ENCODE results near the gene SPAM1.
"Not testable (repeated sequence)": the region's sequence is repeated elsewhere in the genome, so short reads cannot be mapped to it uniquely, and the experiment has no call there.

SPAM1 gene, protein sequence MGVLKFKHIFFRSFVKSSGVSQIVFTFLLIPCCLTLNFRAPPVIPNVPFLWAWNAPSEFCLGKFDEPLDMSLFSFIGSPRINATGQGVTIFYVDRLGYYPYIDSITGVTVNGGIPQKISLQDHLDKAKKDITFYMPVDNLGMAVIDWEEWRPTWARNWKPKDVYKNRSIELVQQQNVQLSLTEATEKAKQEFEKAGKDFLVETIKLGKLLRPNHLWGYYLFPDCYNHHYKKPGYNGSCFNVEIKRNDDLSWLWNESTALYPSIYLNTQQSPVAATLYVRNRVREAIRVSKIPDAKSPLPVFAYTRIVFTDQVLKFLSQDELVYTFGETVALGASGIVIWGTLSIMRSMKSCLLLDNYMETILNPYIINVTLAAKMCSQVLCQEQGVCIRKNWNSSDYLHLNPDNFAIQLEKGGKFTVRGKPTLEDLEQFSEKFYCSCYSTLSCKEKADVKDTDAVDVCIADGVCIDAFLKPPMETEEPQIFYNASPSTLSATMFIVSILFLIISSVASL

GRCh38 chr7:123924941-123925340 lies at the start of gene SPAM1:
SPAM1 (plus strand) TSS chr7:123925241; CDS start chr7:123953571, 28,330 bp downstream.
- no peak for DNase-seq

- DNase-seq = no peak
Observed at GRCh38 chr7:123876557-123877256, 48.3 kb upstream of the SPAM1 start.

DNA sequence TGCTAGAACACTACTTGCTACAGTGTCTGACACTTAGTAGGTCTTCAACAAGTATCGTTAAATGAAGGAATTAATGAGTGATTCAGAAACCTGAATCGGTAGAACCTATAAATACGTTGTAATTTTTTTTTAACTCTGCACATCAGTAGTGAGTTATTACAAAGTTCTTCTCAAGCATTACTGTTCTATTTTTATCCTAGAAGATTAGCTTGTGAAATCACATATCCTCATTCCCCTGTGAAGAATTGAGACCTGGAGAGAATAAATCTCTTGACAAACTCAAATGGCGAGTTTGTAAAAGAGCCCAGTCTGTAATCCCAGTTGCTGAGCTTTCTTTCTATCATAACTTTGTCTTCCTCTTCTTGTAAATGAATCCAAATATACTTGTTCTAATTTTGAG lies 45.4 kb upstream of the SPAM1 start:
- no peak for DNase-seq

DNA sequence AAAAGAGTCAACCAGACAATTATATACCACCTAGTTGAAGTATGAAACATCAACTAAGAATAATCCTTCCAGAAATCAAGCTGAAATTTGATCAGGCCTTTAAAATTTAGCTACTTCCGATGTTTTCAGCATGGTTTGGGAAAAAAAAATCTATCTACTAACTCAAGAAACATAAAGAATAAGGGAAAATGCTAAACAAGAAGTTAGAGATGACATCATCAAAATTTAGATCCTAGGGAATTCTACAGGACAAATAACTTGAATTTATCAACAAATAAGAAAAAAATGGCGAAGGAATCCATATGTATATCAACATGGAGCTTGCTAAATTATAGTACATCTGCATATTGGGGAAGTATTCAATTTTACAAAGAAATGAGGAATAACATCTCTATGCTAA lies 43.7 kb upstream of the SPAM1 start:
- DNase-seq = no peak

DNA sequence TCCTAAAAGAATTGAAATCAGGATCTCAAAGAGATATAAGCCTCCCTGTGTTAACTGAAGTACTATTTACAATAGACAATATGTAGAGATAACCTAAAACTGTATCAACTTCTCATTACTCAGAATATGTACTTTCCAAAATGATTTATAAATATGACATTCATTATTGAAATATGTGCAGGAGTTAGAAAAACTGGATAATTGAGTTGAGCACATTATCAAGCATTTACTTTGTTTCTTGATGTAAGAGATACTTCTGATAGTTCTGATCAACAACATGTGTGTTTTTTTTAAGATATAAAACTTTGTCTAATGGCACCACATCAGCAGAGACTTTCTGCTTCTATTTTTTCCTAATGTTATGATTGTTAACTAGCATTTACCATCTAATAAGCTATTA lies 41.9 kb upstream of the SPAM1 start:
- no peak for DNase-seq

DNA sequence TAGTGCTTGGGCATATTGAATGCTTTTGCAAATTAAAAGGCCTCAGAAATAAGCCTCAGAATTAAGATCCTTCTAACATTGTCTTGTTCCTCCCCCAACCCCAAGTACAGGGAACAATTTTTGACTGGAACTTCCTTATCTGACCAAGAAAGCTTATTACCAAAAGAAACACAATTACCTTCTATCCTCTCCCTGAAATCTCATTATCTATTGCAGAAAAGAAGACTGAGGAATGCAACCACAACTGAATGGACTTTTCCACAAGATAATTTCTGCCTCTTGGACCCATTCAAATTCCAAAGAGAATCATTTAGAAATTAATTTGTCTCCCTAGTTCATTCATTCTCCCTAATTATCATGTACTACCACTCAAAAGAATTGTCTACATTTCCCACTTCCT lies 36.8 kb upstream of the SPAM1 start:
- no peak for DNase-seq

- DNase-seq = not testable (repeated sequence)
Observed at GRCh38 chr7:123894753-123895152, 30.3 kb upstream of the SPAM1 start.

GRCh38 chr7:123901101-123901500 lies 23.9 kb upstream of the SPAM1 start:
- no peak for DNase-seq

DNA sequence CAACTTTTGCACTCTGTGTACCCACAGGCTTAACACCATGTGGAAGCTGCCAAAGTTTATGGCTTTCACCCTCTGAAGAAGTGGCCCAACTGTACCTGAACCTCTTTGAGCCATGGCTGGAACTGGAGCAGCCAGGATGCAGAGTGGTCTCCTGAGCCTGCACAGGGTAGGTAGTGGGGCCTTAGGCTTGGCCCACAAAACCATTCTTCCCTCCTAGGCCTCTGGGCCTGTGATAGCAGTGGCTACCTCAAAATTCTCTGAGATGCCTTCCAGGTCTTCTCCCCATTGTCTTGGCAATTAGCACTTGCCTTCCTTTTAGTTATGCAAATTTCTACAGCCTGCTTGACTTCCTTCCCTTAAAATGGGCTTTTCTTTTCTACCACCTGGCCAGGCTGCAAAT lies 19.3 kb upstream of the SPAM1 start:
- no peak for DNase-seq

- no peak for DNase-seq
Observed at GRCh38 chr7:123916240-123916724, 8.8 kb upstream of the SPAM1 start.

GRCh38 chr7:123917878-123918277 lies 7.2 kb upstream of the SPAM1 start:
- DNase-seq = no peak

GRCh38 chr7:123918309-123918708 lies 6.7 kb upstream of the SPAM1 start:
- DNase-seq = no peak

DNA sequence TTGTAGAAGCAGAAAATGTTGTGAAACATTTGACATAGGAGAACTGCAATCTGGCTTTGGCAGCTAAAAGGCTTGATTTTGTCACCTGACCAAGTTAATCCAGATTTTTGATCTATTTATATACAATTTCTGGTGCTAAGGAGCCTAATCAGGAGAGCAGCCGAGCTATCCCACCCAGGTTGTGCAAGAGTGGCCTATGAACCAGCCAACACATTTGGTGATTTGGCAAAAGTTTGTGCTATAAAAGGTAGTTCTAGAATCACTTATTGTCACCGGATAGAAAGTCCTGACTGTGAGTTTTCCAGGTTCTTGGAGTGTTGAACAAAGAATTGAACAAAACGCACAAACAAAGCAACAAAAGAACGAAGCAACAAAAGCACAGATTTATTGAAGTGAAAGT lies 1.4 kb upstream of the SPAM1 start:
- no peak for DNase-seq

DNA sequence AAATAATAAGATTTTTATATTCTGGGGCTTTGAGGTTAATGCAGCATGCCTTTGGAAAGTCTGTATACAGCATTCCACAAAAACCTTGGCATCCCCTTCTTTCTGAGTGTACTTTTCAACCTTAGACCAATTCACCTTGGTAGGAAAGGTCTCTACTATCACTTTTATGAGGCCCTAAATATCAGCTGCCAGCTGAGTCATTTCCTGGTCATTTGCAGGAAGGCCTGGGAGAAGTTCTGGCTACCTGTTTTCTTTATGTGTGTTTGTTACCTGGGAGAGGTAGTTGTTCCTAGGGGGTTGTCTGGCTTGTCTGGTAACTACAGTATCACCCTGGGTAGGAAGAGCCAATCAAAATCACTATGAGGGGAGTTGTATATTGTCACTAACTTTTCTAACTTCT lies 4.1 kb downstream of the SPAM1 start:
- peak; percentile 16 for DNase-seq

DNA sequence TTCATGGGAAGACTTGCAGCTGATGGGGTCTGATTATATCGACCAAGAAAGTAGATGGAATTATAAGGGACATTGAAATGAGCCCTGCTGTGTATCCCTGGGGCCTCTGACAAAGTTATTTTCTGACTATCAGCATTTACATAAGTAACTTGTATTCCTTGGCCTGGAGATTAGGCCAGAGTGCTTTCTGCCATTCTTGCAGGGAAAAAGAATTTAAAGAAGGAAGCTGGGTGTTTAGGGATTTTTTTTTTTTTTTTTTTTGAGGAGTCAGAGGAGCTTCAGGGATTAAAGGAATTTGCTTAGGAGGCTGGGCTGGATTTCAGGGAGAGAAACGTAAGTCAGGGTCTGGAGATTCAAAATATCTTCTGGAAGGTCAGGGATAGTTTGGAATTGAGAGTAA lies 4.6 kb downstream of the SPAM1 start:
- no peak for DNase-seq

DNA sequence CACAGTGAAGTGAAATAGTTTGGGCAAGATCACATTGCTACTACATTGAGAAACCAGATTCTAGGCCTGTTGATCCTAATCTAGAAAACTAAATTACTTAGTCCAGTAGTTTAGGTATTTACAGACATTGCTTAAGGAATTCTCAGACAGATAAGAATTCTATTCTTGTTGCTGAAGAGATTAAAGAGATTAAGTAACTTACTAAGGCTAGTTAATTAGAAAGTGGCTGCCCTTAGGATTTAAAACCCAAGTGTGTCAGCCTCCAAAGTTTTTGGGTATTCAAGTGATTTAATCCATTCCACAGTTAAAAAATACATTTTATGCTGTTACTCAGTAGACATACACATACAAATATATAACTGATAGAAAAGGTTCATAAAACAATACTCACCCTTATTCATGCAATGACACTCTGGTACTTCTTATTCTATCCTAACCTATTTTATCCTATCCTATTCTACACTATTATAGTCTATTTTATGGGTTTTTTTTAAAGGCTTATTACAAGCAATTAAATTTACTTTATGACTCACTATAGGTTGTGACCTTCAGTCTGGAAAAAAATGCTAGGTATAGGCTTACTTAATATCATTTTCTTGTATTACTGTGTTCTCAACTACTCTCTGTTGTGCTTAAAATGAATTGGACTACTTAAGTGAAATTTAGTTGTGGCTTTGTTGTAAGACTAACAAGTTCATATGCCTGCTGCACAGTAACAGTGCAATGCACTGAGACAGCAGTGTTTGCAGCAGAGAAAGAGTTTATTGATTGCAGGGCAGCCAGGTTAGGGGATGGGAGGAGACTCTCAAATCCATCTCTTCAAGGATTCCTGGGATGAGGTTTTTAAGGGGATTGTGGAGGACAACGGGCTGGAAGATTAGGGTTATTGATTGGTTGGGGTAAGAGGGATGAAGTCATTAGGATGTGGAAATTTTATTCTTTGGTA lies 10.7 kb downstream of the SPAM1 start:
- no peak for DNase-seq

GRCh38 chr7:123936388-123936787 lies 11.3 kb downstream of the SPAM1 start:
- no peak for DNase-seq

GRCh38 chr7:123939784-123940183 lies 14.7 kb downstream of the SPAM1 start:
- DNase-seq = no peak

- DNase-seq = no peak
Observed at GRCh38 chr7:123941391-123942180, 16.5 kb downstream of the SPAM1 start.

GRCh38 chr7:123944395-123944794 lies 19.4 kb downstream of the SPAM1 start:
- no peak for DNase-seq

DNA sequence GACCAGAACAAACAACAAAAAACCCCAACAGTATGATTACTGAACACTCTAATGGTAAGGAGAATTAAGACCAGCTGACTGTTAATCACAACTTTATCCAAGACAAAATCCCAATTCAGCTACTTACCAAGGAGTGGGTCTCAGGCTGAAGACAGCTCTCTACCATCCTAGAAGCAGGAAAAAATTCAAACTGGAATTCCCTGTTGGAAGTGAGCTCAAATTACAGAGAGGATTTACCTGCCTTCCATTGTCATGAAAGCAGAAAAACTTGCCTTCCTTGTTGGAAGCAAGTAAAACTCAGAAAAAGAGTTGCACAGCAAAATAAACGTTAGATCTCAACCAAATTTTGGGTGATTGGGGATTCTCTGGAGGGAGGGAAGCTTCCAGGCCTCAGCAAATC lies 20.9 kb downstream of the SPAM1 start:
- DNase-seq = no peak

GRCh38 chr7:123948136-123948535 lies 23.1 kb downstream of the SPAM1 start:
- no peak for DNase-seq
